Limb (tissue), 2 donors: ENCODE results near the gene SLC25A12.

Experiments used
- DNase-seq, 2 donors: peaks; one replicate each; pipeline ENCODE4 v3.0.0-alpha.2; 2016; ENCODE audit errors: extremely low spot score in 2 of 2

Gene SLC25A12

GRCh38 chr2:171889808-171890207 lies 4.2 kb downstream of the SLC25A12 start:
- DNase-seq = no peak

- no peak for DNase-seq
These were observed 4.7 kb downstream of the SLC25A12 start for GRCh38 chr2:171889333-171889732.

- no peak for DNase-seq
These were observed 10.7 kb downstream of the SLC25A12 start for GRCh38 chr2:171883275-171883893.

- DNase-seq = no peak
These were observed 11.8 kb downstream of the SLC25A12 start for GRCh38 chr2:171882089-171882769.

DNA sequence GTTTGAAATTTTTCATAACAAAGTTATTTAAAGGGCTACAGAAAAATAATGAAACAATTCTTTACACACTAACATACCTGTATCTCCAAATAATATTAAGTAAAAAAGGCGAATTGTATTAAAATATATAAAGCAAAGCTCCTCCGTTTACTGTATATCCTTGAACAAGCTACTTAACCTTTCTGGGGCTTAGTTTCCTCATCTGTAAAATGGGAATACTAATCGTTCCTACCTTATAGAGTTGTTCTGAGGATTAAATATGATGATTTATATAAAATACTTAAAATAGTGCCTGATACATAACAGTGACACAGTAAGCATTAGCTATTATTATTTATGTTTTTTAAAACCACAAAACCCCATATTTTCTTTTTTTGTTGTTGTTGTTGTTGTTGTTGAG lies 13.3 kb downstream of the SLC25A12 start:
- no peak for DNase-seq

- DNase-seq = no peak
These were observed 14.2 kb downstream of the SLC25A12 start for GRCh38 chr2:171879865-171880264.

DNA sequence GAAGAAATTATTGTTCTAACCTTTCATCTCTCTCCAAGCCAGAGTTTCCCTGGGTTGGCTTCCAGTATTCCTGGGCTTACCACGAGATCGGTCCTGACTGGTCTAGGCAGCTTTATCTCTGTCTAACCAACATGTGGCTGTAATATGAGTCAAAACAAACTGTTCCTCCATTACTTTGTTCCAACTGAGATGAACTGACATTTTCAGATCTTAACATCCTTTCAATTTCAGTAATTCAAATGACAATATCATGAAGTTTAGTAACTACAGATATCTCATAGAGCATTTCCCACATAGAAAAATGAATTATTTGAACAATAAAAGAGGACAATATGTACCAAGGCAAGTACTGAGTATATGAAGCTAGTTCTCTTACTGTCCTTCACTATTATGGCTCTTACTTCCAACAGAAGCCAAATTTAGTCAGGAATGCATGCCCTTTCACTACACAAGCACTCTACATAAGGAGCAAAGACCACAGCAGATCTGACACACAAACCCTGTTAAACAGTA lies 15.5 kb downstream of the SLC25A12 start:
- peak in 1 of 2 donors; percentile 18 for DNase-seq

GRCh38 chr2:171874963-171875362 lies 19.1 kb downstream of the SLC25A12 start:
- no peak for DNase-seq

- DNase-seq = no peak
These were observed 19.5 kb downstream of the SLC25A12 start for GRCh38 chr2:171874517-171874916.

GRCh38 chr2:171864357-171864985 lies 29.6 kb downstream of the SLC25A12 start:
- no peak for DNase-seq

DNA sequence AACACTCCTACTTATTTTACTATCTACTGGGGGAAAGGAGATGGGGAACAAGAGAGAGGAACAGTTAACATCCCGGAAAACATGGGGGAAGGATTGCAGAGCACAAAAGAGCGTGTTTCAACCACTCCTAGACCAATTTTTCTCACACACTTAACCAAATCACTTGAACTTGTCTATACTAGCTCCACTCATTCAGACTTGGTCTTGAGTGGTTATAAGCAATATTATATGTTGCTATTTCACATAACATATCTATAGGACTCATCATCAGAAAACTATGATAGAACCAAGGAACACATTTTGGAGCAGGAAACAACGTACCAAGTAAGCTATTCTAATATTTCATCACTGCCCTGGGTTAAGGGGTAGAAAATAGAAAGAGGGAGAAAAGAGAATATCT lies 31.5 kb downstream of the SLC25A12 start:
- no peak for DNase-seq

DNA sequence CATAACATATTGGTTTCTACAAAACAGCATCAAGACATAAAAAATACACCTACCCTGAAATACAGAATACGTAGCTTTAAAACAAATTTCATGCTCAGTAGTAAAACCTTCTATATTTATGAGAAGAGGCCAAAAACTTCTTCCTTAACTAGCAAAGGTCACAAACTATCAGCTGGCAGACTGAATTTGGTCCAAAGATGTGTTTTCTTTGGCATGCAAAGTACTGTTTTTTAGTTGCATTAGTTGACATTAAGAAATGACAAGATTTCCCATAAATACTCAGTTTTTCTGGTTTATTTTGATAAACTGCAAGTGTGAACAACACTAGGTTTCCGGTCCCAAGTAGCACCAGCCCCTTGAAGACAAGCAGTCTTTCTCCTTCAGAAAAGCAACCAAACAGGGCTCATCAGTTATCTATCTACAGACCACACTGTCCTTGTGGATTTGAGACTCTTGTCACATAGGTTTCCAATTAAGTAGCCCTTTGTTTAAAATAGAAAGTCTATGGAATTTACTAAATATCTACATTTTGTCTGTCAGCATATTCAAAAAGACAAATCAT lies 35.6 kb downstream of the SLC25A12 start:
- DNase-seq = no peak

DNA sequence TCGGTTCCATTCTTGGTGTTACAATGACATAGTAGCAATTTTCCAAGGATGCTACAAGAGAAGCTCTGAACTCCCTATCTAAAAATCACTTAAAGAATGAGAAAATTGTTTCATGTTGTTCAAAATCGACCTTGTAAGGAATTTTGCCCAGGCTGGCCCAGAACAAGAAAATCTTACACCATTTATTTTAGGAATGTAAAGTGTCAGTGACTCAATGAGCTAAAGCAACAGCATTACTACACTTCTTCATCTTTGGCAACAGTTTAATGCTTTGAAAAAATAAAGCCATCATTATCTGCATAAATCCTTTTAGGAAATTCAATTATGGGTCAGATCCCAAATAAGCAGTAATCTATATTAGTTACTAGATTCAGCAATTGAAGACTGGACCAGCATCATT lies 38.6 kb downstream of the SLC25A12 start:
- no peak for DNase-seq

DNA sequence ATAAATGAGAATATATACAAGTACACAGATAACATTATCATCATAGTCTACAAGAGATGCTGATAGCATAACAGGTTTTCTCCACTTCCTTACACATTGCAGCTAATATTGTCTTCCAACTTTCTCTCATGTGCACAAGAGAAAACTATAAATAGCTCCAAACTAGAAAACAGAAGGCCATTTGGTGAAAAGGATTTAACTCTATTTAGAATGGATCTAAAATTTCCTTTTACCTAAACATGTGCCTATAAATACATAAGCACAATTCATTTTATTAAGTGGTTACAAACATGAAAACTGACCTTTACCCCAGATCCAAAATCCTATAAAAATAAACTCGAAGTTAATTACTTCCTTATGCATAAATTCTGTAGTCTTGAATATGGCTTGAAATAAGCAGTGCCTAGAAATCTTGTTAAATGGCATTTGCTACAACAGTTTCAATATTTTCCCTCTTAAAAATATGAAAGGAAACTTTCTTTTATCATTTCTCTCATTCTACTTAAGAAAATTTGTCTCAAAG lies 41.6 kb downstream of the SLC25A12 start:
- peak in 1 of 2 donors; percentile 3 for DNase-seq

GRCh38 chr2:171847627-171848026 lies 46.4 kb downstream of the SLC25A12 start:
- no peak for DNase-seq

DNA sequence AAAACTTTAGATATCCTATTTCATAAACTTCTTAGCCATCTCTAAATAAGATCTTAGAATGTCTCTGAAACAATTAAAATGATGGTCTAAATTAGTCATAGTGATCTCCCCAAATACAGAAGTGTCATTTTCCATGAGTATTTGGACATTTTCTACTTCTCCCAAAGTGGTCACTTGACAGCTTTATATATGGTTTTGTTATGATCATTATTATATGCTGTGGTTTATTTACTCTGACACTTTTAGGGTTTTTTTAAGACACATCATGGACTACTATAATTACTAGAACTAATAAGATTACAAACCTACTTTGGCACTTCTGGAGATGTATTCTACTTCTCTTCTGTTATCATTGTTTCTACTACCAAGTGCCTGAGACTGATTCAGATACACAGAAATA lies 47.1 kb downstream of the SLC25A12 start:
- DNase-seq = no peak

- no peak for DNase-seq
These were observed 52.0 kb downstream of the SLC25A12 start for GRCh38 chr2:171841996-171842395.

GRCh38 chr2:171837736-171838135 lies 56.3 kb downstream of the SLC25A12 start:
- DNase-seq = no peak

DNA sequence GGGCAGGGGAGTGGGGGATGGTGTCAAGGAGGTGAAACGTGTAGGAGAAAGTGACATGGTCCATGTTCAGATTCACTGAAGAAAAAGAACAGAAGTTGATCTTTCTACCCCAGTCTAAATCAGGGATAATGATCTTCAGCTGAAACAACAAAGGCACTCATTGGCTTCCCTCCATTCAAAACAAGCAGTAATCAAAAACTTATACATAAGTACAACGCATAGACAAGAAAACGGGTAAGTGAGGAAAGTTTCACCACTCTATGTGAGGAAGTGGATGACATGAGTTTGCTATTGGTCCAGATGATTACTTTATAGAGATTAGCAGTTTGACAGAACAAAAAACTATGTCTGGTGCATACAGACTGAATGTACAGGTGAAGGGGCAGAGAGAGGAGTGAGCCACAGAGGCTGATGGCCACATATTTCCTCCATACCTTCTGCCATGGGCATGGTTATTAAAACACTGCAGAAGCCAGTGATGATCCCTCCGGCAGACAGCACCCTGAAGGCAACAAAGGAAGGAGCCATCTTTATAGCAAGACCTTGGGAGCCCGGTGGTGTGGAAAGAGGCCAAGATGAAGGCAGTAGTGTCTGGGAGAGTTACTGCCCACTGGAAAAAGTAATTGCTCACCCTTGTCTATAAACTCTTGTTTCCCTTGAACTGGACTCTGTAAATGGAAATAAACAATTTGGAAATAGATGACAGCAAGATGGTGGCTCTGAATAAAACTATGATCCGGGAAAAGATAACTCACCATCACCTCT lies 57.7 kb downstream of the SLC25A12 start:
- DNase-seq = no peak

- DNase-seq = no peak
These were observed 58.7 kb downstream of the SLC25A12 start for GRCh38 chr2:171835386-171835785.

- no peak for DNase-seq
These were observed 59.8 kb downstream of the SLC25A12 start for GRCh38 chr2:171834286-171834685.
